CD4-positive, alpha-beta T cell treated with Interleukin-21 for 1 hour (primary cell): ENCODE data around the gene CLINT1.

Source experiments
- DNase-seq: peaks from one replicate; pipeline ENCODE4 v3.0.0-alpha.2; 2020

CLINT1 gene

GRCh38 chr5:157819502-157820115, 39.3 kb downstream of the CLINT1 start:
- no peak for DNase-seq

- DNase-seq, result no peak
Observed at GRCh38 chr5:157818368-157818767, 40.6 kb downstream of the CLINT1 start.

GRCh38 chr5:157817928-157818327, 41.0 kb downstream of the CLINT1 start:
- no peak for DNase-seq

- DNase-seq, result no peak
Observed at GRCh38 chr5:157817387-157817702, 41.6 kb downstream of the CLINT1 start.

- DNase-seq, result peak; percentile 37
Observed at GRCh38 chr5:157816682-157817386, 42.1 kb downstream of the CLINT1 start.

GRCh38 chr5:157812086-157812485, 46.9 kb downstream of the CLINT1 start:
- DNase-seq, result no peak

GRCh38 chr5:157808043-157808442, 50.9 kb downstream of the CLINT1 start:
- DNase-seq, result no peak

GRCh38 chr5:157802736-157803135, 56.2 kb downstream of the CLINT1 start:
- DNase-seq, result no peak

- DNase-seq, result no peak
Observed at GRCh38 chr5:157800137-157800536, 58.8 kb downstream of the CLINT1 start.

GRCh38 chr5:157799578-157799977, 59.4 kb downstream of the CLINT1 start:
- DNase-seq, result no peak

GRCh38 chr5:157793301-157793700, 65.6 kb downstream of the CLINT1 start:
- DNase-seq, result no peak

GRCh38 chr5:157785801-157786200, 73.1 kb downstream of the CLINT1 start:
- no peak for DNase-seq

- DNase-seq, result no peak
Observed at GRCh38 chr5:157779221-157779620, 79.7 kb downstream of the CLINT1 start.

GRCh38 chr5:157778121-157778805, 80.7 kb downstream of the CLINT1 start:
- DNase-seq, result no peak

- no peak for DNase-seq
Observed at GRCh38 chr5:157772127-157772526, 86.8 kb downstream of the CLINT1 start.

- DNase-seq, result no peak
Observed at GRCh38 chr5:157770665-157771064, 88.3 kb downstream of the CLINT1 start.

GRCh38 chr5:157767689-157768088, 91.3 kb downstream of the CLINT1 start:
- no peak for DNase-seq

GRCh38 chr5:157766902-157767301, 92.0 kb downstream of the CLINT1 start:
- DNase-seq, result no peak

GRCh38 chr5:157766442-157766841, 92.5 kb downstream of the CLINT1 start:
- DNase-seq, result no peak

GRCh38 chr5:157764531-157764930, 94.4 kb downstream of the CLINT1 start:
- no peak for DNase-seq

- DNase-seq, result peak; percentile 48
Observed at GRCh38 chr5:157761690-157762621, 97.0 kb downstream of the CLINT1 start.

- DNase-seq, result no peak
Observed at GRCh38 chr5:157758706-157759105, 100.2 kb downstream of the CLINT1 start.

GRCh38 chr5:157756122-157756521, 102.8 kb downstream of the CLINT1 start:
- DNase-seq, result no peak
